ENCODE results near the gene HABP2. TPM values are rescaled to one million over a fixed set of nuclear protein-coding genes. Genes with fewer than 3 reads are reported as not detected.

The HABP2 gene
- total RNA-seq, 2 donors from 2014 or later, result not detected

GRCh38 chr10:113563306-113564088, 10.6 kb downstream of the HABP2 start:
- H3K36me3 ChIP-seq, result no peaks in the 10 kb centered on the region
- DNase-seq (ENCODE audit: low spot score), result peak; percentile 81
- TF ChIP-seq CTCF (IDR thresholded peaks at IDR 0.05), result peak; percentile 99 to 100

GRCh38 chr10:113565364-113565763, 12.5 kb downstream of the HABP2 start:
- Histone ChIP-seq H3K36me3 (no peaks in the 10 kb centered on the region), H3K27me3 (no peaks in the 10 kb centered on the region), H3K9me3 (no peaks in the 10 kb centered on the region), H3K27ac (no peak overlapping the region), H3K4me1 (peaks cover 0 to 5% of the 10 kb centered on the region in 2 donors), H3K4me3 (no peak overlapping the region)
- no peak for DNase-seq (ENCODE audit: low spot score)
- TF ChIP-seq CTCF (IDR thresholded peaks at IDR 0.05), result no peak

More at GRCh38 chr10:113563306-113564088, 10.6 kb downstream of the HABP2 start:
- Histone ChIP-seq H3K27me3 (no peaks in the 10 kb centered on the region), H3K27ac (no peak overlapping the region), H3K9me3 (no peaks in the 10 kb centered on the region), H3K4me3 (peak overlapping the region; percentile 11 to 37), H3K4me1 (peaks cover 0 to 7% of the 10 kb centered on the region in 2 donors)

GRCh38 chr10:113566888-113567287, 14.0 kb downstream of the HABP2 start:
- Histone ChIP-seq H3K9me3 (no peaks in the 10 kb centered on the region), H3K36me3 (no peaks in the 10 kb centered on the region), H3K4me3 (no peak overlapping the region), H3K4me1 (peaks cover 0 to 5% of the 10 kb centered on the region in 2 donors), H3K27ac (no peak overlapping the region), H3K27me3 (no peaks in the 10 kb centered on the region)
- no peak for DNase-seq (ENCODE audit: low spot score)
- TF ChIP-seq CTCF (IDR thresholded peaks at IDR 0.05), result no peak

- Histone ChIP-seq H3K27me3 (no peaks in the 10 kb centered on the region), H3K4me1 (no peaks in the 10 kb centered on the region), H3K36me3 (no peaks in the 10 kb centered on the region), H3K9me3 (no peaks in the 10 kb centered on the region), H3K4me3 (no peak overlapping the region), H3K27ac (no peak overlapping the region)
- no peak for TF ChIP-seq CTCF (IDR thresholded peaks at IDR 0.05)
- no peak for DNase-seq (ENCODE audit: low spot score)
Measured at GRCh38 chr10:113569576-113569975, 16.7 kb downstream of the HABP2 start.

GRCh38 chr10:113572520-113573290, 19.9 kb downstream of the HABP2 start:
- Histone ChIP-seq H3K4me3 (no peak overlapping the region), H3K9me3 (no peaks in the 10 kb centered on the region), H3K4me1 (no peaks in the 10 kb centered on the region), H3K36me3 (no peaks in the 10 kb centered on the region), H3K27ac (no peak overlapping the region), H3K27me3 (no peaks in the 10 kb centered on the region)
- no peak for TF ChIP-seq CTCF (IDR thresholded peaks at IDR 0.05)
- no peak for DNase-seq (ENCODE audit: low spot score)

All from right atrium auricular region (tissue), 2 donors.